Common myeloid progenitor, CD34-positive (primary cell): ENCODE data around the gene PLEKHA8.

Source experiments
- CTCF ChIA-PET: fragments of 350-600 bp; sonication (Branson Sonifier 250); formaldehyde crosslinking; loops from one replicate; lab custom pipeline; 2021; ENCODE audit warnings: antibody characterized with exemption; lab: Charles Lee
- POLR2A ChIA-PET: fragments of 350-600 bp; sonication (Branson Sonifier 250); formaldehyde crosslinking; loops from one replicate; lab custom pipeline; 2021; ENCODE audit warnings: antibody characterized with exemption; lab: Charles Lee
- DNase-seq, 3 donors: peaks; one replicate each; pipeline versions ENCODE4 v3.0.0 to v3.0.0-alpha.2; 2013
- H3K27ac ChIP-seq, 2 experiments: 1 replicate in 1 of 2; 2 replicates in 1 of 2; pipeline ENCODE4 v1.7.0; 2013; ENCODE audit warnings: inconsistent platforms in 2 of 2, low read length in 2 of 2, mild to moderate bottlenecking in 2 of 2, low read depth in 1 of 2, moderate library complexity in 1 of 2; ENCODE audit not compliant: severe bottlenecking in 2 of 2, insufficient read depth in 1 of 2, poor library complexity in 1 of 2
- H3K27me3 ChIP-seq, 5 experiments: replicated peaks in 2 of 5; 1 replicate in 3 of 5; 2 replicates in 2 of 5; pipeline versions ENCODE4 v1.6.1 to v1.7.0; 2013; ENCODE audit warnings: low read length in 4 of 5, mild to moderate bottlenecking in 2 of 5, moderate library complexity in 2 of 5, inconsistent platforms in 1 of 5; ENCODE audit not compliant: insufficient read depth in 5 of 5, control insufficient read depth in 4 of 5
- H3K36me3 ChIP-seq, 4 experiments: 1 replicate in 2 of 4; 2 replicates in 2 of 4; pipeline versions ENCODE4 v1.6.1 to v1.7.0; 2013; ENCODE audit warnings: low read length in 3 of 4, control low read depth in 1 of 4, mild to moderate bottlenecking in 1 of 4; ENCODE audit not compliant: control insufficient read depth in 4 of 4, insufficient read depth in 4 of 4
- H3K4me1 ChIP-seq, 4 experiments: 1 replicate in 3 of 4; 2 replicates in 1 of 4; pipeline versions ENCODE4 v1.6.1 to v1.7.1; 2013; ENCODE audit warnings: low read length in 3 of 4, mild to moderate bottlenecking in 3 of 4, control low read depth in 1 of 4, inconsistent platforms in 1 of 4, moderate library complexity in 1 of 4; ENCODE audit not compliant: control insufficient read depth in 4 of 4, insufficient read depth in 4 of 4; ENCODE audit errors: control extremely low read depth in 1 of 4
- H3K4me3 ChIP-seq, 7 experiments: 1 replicate in 4 of 7; 2 replicates in 3 of 7; pipeline versions ENCODE4 v1.5.1 to v1.7.0; 2013; ENCODE audit warnings: mild to moderate bottlenecking in 7 of 7, low read length in 6 of 7, moderate library complexity in 6 of 7, inconsistent platforms in 2 of 7, low read depth in 2 of 7, control low read depth in 1 of 7; ENCODE audit not compliant: insufficient read depth in 4 of 7, control insufficient read depth in 1 of 7; ENCODE audit errors: extremely low read depth in 1 of 7
- H3K9me3 ChIP-seq, 5 experiments: 1 replicate in 4 of 5; 2 replicates in 1 of 5; pipeline versions ENCODE4 v1.6.1 to v1.7.1; 2013; ENCODE audit warnings: low read length in 4 of 5, mild to moderate bottlenecking in 2 of 5, inconsistent platforms in 1 of 5, low read depth in 1 of 5, moderate library complexity in 1 of 5; ENCODE audit not compliant: control insufficient read depth in 4 of 5, insufficient read depth in 2 of 5; ENCODE audit errors: control extremely low read depth in 1 of 5
- WGBS: methylation state at CpG from one replicate; pipeline ENCODE4 v1.1.5; 2013; ENCODE audit not compliant: insufficient coverage; 5-methylcytosine and 5-hydroxymethylcytosine counted together

Gene PLEKHA8

GRCh38 chr7:30144657-30145306 is 116.6 kb downstream of the PLEKHA8 start:
- WGBS, result 53% methylated on average over 4 of the region's 5 CpGs
- H3K36me3 ChIP-seq, result peaks cover 0 to 17% (median 2%) of the 10 kb centered on the region in 4 experiments
- peaks cover 48 to 94% (median 78%) of the 10 kb centered on the region in 4 experiments for H3K4me1 ChIP-seq
- CTCF ChIA-PET, result interaction anchor here (1.2 to 2.3 kb wide), 5 partner anchors 9 to 20 kb away, joined by 3 to 8 read pairs (median 4); partner anchors contain the start of gene MTURN
- peak; percentile 75 to 96 (median 92) for DNase-seq
- peak overlapping the region; percentile 83 to 94 for H3K27ac ChIP-seq
- no peaks in the 10 kb centered on the region for H3K9me3 ChIP-seq
- no peaks in the 10 kb centered on the region for H3K27me3 ChIP-seq
- POLR2A ChIA-PET, result interaction anchor here (3.2 kb wide), 1 partner anchor 10 kb away, joined by 31 read pairs; the partner anchor contains the start of gene MTURN
- peak overlapping the region in 4 of 7 experiments; percentile 9 to 56 (median 38) for H3K4me3 ChIP-seq

GRCh38 chr7:30145426-30145970 is 117.3 kb downstream of the PLEKHA8 start:
- ChIA-PET CTCF (interaction anchor here (0.8 to 2.3 kb wide), 6 partner anchors 8 to 16 kb away, joined by 3 to 9 read pairs (median 6); partner anchors contain the start of gene MTURN), POLR2A (interaction anchor here (1.5 to 3.2 kb wide), 2 partner anchors 9 to 11 kb away, joined by 11 to 31 read pairs; partner anchors contain the start of gene MTURN)
- 96% methylated on average over 3 of the region's 6 CpGs for WGBS
- Histone ChIP-seq H3K36me3 (peaks cover 0 to 18% (median 5%) of the 10 kb centered on the region in 4 experiments), H3K4me3 (peak overlapping the region in 1 of 7 experiments; percentile 7), H3K27me3 (no peaks in the 10 kb centered on the region), H3K27ac (peak overlapping the region; percentile 83 to 94), H3K4me1 (peaks cover 48 to 94% (median 79%) of the 10 kb centered on the region in 4 experiments), H3K9me3 (no peaks in the 10 kb centered on the region)
- peak in 1 of 3 donors; percentile 17 for DNase-seq

GRCh38 chr7:30146127-30146612 is 118.0 kb downstream of the PLEKHA8 start:
- H3K27me3 ChIP-seq, result no peaks in the 10 kb centered on the region
- H3K27ac ChIP-seq, result peak overlapping the region; percentile 83 to 94
- H3K4me3 ChIP-seq, result peak overlapping the region in 3 of 7 experiments; percentile 16 to 19 (median 16)
- no peaks in the 10 kb centered on the region for H3K9me3 ChIP-seq
- peak; percentile 83 to 98 (median 97) for DNase-seq
- CTCF ChIA-PET, result interaction anchor here (0.8 to 2.3 kb wide), 6 partner anchors 9 to 15 kb away, joined by 3 to 9 read pairs (median 6); partner anchors contain the start of gene MTURN
- WGBS, result 18% methylated on average over 10 of the region's 13 CpGs
- H3K4me1 ChIP-seq, result peaks cover 48 to 90% (median 79%) of the 10 kb centered on the region in 4 experiments
- POLR2A ChIA-PET, result interaction anchor here (0.7 to 3.2 kb wide), 3 partner anchors 9 to 18 kb away, joined by 3 to 31 read pairs (median 11); partner anchors contain the start of gene MTURN
- H3K36me3 ChIP-seq, result peaks cover 0 to 24% (median 11%) of the 10 kb centered on the region in 4 experiments

- 17% methylated on average over 4 of the region's 4 CpGs for WGBS
Measured at GRCh38 chr7:30147223-30147622, 119.0 kb downstream of the PLEKHA8 start.

GRCh38 chr7:30147785-30148184 is 119.6 kb downstream of the PLEKHA8 start:
- POLR2A ChIA-PET, result interaction anchor here (0.6 to 3.2 kb wide), 3 partner anchors 12 to 353 kb away, joined by 3 to 31 read pairs (median 3); partner anchors contain the start of gene MTURN
- H3K4me3 ChIP-seq, result peak overlapping the region in 2 of 7 experiments; percentile 8 to 16
- peaks cover 5 to 40% (median 19%) of the 10 kb centered on the region in 4 experiments for H3K36me3 ChIP-seq
- H3K27ac ChIP-seq, result peak overlapping the region; percentile 68 to 94
- WGBS, result 94% methylated on average over 2 of the region's 2 CpGs
- peaks cover 41 to 76% (median 70%) of the 10 kb centered on the region in 4 experiments for H3K4me1 ChIP-seq
- peak in 1 of 3 donors; percentile 3 for DNase-seq
- H3K27me3 ChIP-seq, result no peaks in the 10 kb centered on the region
- CTCF ChIA-PET, result interaction anchor here (1.0 to 1.7 kb wide), 5 partner anchors 8 to 27 kb away, joined by 3 to 4 read pairs (median 4); no protein-coding TSS in a partner anchor
- no peaks in the 10 kb centered on the region for H3K9me3 ChIP-seq

More at GRCh38 chr7:30147223-30147622, 119.0 kb downstream of the PLEKHA8 start:
- peaks cover 47 to 81% (median 73%) of the 10 kb centered on the region in 4 experiments for H3K4me1 ChIP-seq
- ChIA-PET POLR2A (interaction anchor here (0.6 to 3.2 kb wide), 4 partner anchors 8 to 353 kb away, joined by 3 to 31 read pairs (median 7); partner anchors contain the start of gene MTURN), CTCF (interaction anchor here (1.0 to 2.3 kb wide), 7 partner anchors 9 to 28 kb away, joined by 3 to 9 read pairs (median 4); partner anchors contain the start of gene MTURN)
- peak in 1 of 3 donors; percentile 46 for DNase-seq
- H3K9me3 ChIP-seq, result no peaks in the 10 kb centered on the region
- H3K4me3 ChIP-seq, result peak overlapping the region in 2 of 7 experiments; percentile 8 to 16
- H3K36me3 ChIP-seq, result peaks cover 2 to 34% (median 16%) of the 10 kb centered on the region in 4 experiments
- no peaks in the 10 kb centered on the region for H3K27me3 ChIP-seq
- H3K27ac ChIP-seq, result peak overlapping the region; percentile 68 to 94

- POLR2A ChIA-PET, result interaction anchor here (1.0 to 1.5 kb wide), 3 partner anchors 11 to 14 kb away, joined by 3 to 4 read pairs (median 4); partner anchors contain the start of gene MTURN
- 95% methylated on average over 4 of the region's 5 CpGs for WGBS
- Histone ChIP-seq H3K4me1 (peaks cover 36 to 69% (median 64%) of the 10 kb centered on the region in 4 experiments), H3K4me3 (peak overlapping the region in 1 of 7 experiments; percentile 34), H3K36me3 (peaks cover 5 to 46% (median 19%) of the 10 kb centered on the region in 4 experiments), H3K27ac (peak overlapping the region; percentile 68 to 94), H3K9me3 (no peaks in the 10 kb centered on the region), H3K27me3 (no peaks in the 10 kb centered on the region)
- CTCF ChIA-PET, result interaction anchor here (1.0 to 1.7 kb wide), 3 partner anchors 14 to 18 kb away, joined by 3 to 4 read pairs (median 4); no protein-coding TSS in a partner anchor
- peak in 1 of 3 donors; percentile 8 for DNase-seq
Measured at GRCh38 chr7:30148426-30148825, 120.2 kb downstream of the PLEKHA8 start.
